ENCODE measurements around the gene FTL.

The FTL gene

DNA sequence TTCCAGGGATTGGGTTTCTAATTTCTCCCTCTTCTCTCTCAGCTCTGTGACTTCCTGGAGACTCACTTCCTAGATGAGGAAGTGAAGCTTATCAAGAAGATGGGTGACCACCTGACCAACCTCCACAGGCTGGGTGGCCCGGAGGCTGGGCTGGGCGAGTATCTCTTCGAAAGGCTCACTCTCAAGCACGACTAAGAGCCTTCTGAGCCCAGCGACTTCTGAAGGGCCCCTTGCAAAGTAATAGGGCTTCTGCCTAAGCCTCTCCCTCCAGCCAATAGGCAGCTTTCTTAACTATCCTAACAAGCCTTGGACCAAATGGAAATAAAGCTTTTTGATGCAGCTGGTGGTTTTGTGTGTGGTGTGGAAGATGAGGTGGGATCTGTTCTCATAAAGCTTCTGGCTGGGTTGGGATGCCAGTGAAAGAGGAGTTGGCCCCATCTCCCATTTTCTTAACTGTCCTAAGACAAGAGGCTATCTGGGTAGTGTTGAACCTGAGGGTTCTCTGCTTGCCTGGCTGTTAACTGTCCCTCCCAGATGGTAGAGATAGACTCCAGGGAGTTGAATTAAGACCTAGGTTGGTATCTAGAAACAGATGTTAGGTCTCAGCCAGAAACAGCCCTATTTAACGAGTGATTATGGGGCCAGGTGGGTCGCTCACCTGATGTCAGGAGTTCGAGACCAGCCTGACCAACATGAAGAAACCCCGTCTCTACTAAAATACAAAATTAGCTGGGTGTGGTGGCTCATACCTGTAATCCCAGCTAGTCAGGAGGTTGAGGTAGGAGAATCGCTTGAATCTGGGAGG lies 1.6 kb downstream of the FTL start:
- no peak for DNase-seq

DNA sequence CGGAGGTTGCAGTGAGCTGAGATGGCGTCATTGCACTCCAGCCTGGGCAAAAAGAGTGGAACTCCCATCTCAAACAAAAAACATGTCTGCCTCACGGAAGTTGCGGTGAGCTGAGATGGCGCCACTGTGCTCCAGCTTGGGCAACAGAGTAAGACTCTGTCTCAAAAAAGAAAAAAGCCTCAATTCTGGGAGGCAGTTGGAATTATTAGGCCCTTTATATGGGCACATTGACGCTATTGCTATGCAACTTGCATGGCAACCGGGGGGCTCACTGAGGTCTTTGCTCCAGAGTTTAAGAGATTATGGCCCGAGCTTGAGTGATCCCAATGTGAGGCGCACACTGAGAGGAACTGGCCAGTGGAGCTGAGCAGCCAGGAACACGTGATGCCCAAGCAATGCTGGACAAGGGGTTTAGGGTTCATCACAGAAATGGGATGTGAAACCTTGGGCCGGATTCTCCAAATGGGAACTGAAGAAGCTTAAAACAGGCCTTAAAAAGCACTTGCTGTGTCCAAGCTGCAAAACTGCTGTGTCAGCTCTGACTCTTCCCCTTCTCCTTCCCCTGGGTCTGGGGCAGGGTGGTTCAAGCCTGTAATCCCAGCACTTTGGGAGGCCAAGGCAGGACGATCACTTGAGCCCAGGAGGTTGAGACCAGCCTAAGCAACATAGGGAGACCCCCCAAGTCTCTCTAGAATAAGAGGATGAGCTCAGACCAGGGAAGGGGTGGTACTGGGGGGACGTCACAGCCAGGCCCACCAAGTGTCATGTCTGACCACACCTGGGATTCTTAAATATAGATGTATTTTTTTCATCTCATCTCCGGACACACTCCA lies 2.5 kb downstream of the FTL start:
- no peak for DNase-seq

DNA sequence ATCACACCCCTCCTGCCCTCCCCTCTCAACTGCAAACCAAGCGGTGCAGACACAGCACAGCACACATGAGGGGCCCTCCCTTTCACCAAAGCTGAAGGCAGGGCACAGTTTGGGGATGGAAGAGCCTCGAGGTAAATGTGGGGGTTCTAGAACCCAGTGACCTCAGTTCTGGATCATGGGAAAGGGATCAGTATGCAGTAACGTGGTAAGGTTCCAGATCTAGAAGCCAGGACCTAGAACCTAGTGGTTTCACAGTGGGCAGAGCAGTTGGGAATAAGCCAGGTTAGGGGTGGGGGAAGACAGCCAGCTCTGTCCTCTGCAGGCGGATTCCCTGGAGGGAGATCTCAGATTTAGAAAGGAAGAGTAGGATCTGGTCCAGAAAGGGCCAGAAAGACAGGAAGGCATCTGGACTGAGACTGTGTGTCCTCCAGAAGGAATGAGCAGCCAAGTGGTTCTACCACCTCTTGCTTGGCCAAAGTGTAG lies 3.1 kb downstream of the FTL start:
- DNase-seq, result no peak

DNA sequence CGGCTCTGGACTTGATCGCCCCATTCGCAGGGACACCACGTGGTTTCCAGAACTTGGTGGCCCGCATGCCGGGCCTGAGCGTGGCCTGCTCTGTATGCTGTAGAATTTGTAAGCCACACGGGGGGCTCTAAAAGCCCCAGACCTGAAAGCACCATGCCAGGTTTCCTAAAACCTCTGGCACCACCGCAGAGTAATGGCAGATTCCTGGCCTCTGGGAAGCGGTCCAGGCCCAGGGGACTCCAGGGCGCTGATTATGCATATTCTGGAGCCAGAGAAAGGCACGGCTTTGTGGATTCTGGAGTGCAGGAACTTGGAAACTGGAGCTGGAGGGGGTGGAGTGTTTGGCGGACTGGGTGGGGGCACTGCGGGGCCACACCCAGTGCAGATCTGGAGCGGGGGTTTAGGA lies 3.7 kb downstream of the FTL start:
- no peak for DNase-seq

DNA sequence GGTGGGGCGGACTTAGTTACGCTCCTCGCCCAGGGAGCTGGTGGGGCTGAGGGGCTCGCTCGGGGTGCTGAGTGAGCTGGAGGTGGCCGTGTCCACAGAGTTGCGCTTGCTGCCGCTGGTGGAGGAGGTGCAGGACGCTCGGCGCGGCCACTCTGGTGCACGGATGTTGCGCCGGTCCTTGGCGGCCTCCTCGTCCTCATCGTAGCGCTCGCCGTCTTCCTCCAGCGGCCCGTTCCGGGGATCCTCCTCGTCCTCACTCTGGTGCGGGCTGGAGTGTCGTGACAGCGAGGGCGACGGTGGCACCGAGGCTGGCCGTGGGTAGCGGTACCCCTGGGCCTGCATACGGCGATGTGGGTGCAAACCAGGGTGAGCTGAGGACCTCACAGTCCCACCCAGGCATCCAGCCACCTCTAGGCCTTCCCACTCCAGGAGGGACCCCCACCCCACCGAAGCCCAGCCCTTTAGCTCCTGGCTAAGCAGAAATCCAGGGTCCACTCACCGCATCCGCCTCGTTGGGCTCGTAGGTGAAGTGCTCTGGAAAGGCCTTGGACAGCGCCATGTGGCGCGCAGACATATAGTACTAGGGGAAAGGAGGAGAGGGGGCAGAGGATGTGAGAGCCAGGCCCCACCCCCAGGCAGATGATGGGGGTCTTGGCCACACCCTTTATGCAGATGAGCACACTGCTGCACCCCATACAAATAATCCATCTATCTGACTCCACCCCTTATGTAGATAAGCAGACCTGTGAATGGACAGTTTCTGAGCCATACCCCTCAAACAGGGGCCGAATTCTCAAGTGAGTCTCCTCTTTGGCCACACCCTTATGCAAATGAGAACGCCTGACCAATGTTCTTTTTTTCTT lies 4.4 kb downstream of the FTL start:
- no peak for DNase-seq

DNA sequence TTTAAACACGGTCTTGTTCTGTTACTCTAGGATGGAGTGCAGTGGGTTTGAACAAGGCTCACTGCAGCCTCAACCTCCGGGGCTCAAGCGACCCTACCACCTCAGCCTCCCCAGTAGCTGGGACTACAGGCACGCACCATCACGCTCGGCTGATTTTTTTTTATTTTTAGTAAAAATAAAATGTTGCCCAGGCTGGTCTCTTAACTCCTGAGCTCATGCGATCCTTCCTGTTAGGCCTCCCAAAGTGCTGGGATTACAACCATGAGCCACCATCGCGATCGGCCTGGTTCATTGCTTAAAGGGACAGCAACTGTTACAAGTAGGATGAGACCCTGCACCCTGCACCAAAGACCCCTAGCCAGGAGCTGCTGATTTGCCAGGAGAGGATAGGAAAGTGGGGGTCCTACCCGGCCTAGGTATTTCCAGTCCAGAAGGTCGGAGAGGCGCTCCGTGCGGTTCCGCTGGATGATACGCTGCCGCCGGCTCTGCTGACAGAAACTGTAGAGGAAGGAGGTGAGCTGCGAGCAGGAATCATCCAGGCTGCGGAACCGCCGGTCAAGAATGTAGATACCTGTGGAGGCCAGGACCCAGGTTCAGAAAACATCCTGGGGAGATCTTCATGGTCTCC lies 5.1 kb downstream of the FTL start:
- no peak for DNase-seq

DNA sequence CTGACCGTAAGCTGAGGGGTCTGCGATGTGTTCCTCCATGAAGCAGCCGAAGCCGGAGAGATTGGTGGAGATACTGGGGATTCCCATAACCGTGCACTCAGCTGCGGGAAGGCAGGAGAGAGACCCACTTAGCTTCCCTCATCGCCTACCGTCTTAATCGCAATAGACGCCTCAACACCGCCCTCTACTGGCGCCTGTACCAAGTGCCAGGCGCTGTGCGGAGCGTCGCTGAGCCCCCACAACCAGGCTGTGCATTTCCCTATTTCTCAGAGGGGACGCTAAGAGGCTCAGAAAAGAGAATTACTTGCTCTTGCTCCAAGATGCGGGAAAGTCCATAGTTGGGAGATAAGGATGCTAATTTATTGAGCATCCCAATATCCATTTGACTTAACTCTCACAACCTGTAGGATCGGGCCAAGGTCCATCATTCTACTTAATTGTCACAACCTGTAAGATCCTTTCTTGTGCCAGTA lies 5.8 kb downstream of the FTL start:
- peak; percentile 78 to 82 for DNase-seq

DNA sequence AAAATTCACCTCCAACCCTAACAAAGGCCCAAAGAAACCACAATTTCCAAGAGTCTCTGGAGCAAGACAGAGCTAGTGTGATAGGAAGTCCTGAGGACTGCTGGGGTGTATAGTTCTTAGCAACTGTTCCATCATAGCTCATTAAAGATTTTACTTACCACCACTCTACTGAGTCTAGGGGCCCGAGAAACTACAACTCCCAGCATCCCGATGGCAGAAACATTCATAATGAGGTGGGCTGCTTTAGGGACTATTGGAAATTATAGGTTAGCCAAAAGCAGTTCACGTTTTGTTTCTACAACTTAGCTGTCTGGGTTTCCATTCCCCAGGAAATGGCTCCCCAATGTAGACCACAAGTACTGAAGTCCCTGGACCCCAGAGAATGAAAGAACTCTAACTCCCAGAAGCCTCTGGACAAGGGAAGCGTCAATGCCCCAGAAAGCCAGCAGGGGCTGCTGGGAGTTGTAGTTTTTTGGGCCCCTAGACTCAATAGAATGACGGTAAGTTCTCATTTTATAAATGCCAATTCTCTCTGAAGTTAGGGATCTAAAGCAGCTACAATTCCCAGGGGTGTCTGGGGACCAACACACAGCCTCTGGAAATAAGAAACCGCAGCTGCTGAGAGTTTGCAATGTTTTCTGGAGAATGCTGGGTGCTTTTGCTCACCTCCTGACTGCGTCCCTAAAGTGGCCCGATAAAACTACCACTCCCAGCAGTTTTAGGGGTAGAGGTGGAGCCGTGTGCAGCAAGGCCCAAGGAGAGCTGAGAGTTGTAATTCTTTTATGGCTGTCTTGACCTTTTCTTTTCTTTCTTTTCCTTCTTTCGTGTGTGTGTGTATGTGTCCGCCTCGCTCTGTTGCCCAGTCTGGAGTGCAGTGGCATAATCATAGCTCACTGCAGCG lies 11.1 kb downstream of the FTL start:
- peak in 1 of 2 experiments; percentile 49 for DNase-seq

DNA sequence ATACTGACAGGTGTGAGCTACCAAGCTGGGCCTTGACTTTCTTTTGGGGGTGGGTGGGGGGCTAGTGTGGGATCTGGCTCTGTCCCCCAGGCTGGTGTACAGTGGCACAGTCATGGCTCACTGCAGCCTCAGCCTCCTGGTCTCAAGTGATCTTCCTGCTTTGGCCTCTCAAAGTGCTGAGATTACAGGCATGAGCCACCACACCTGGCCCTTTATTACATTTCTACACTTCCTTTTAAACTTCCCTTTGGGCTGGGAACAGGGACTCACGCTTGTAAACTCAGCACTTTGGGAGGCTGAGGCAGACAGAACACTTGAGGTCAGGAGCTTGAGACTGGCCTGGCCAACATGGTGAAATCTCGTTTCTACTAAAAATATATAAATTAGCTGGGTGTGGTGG lies 12.0 kb downstream of the FTL start:
- DNase-seq, result no peak

DNA sequence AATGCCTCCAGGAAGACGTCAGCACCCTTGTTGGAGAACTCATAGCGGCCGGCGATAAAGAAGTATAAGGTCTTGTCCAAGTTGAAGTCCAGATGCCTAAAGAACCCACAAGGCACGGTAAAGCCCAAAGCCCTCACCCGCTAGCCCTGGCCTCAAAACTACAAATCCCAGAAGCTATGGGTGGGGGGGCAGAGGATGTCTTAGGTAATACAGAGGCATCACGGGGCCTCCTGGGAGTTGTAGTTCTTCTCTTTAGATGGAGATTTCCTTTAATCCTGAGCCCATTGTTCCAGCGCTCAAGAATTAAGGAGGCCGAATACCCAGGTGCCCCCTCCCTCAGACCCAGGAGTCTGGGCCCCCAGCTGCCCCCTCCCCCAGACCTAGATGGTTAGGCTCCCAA lies 17.2 kb downstream of the FTL start:
- no peak for DNase-seq

DNA sequence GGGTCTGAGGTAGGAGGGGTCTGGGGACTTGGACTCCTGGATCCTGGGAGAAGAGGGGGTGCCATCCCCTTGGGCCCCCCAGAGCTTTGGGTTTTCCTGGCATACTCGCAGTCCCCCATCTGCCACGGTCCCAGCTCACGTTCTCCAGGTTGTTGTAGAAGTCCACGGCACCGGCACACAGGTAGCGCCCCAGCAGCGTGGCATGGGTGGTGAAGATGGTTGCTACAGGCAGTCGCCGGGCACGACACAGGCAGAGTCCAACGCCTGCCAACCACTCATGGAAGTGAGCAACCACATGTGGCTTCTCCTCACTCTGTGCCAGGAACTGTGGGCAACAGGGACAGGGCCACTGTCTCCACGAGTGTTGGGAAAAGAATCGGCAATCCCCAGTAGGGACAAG lies 20.6 kb downstream of the FTL start:
- no peak for DNase-seq

DNA sequence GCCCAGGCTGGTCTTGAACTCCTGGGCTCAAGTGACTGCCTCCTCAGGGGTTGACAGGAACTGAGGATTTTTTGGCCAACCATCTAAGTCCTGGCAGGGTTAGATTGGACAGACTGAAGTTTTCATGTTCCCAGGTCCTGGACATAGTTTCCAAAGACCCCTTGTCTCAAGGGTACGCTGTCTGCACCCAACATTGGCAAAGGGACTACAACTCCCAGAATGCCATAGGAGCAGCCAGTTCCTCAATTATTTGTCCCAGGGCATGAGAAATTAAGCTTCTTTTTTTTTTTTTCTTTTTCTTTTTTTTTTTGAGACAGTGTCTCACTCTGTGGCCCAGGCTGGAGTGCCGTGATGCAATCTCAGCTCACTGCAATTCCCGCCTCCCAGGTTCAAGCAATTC lies 21.1 kb downstream of the FTL start:
- no peak for DNase-seq

DNA sequence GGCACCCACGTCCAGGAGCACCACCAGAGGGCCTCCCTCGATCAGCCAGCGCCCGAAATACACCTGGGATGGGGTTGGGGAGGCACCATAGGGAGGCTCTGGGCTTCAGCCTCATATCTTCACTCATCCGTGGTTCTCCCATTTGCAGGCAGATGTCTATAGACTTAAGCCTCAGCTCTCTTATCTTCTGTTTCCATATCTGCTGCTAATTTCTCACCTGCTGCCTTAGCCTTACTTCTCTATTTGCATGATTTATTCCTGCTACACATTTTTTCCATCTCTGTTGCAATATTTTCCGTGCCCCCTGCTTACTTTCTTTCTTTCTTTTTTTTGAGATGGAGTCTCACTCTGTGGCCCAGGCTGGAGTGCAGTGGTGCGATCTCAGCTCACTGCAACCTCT lies 22.2 kb downstream of the FTL start:
- no peak for DNase-seq

DNA sequence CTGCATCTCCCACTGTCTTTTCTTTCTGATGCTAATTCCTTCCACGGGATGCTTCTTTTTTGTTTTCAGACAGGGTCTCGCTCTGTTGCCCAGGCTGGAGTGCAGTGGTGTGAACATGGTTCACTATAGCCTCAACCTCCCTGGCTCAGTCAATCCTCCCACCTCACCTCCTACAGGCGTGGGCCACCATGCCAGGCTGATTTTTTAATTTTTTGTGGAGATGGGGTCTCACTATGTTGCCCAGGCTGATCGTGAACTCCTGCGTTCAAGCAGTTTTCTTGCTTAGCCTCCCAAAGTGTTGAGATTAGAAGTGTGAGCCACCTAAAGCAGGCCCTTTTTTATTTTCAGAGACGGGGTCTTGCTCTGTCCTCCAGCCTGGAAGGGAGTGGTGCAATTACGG lies 23.2 kb downstream of the FTL start:
- no peak for DNase-seq

DNA sequence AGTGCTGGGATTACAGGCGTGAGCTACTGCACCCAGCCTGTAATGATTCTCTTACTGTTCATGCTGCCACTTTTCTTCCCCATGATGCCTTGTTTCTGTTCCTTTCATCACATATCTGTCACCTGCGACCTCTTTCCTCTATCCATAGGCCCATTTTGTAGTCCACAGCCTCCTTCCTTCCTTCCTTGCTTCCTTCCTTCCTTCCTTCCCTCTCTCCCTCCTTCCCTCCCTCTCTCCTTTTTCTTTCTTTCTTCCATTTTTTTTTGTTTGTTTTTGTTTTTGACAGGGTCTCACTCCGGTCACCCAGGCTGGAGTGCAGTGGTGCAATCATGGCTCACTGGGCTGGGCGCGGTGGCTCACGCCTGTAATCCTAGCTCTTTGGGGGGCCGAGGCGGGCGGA lies 23.8 kb downstream of the FTL start:
- DNase-seq, result no peak

DNA sequence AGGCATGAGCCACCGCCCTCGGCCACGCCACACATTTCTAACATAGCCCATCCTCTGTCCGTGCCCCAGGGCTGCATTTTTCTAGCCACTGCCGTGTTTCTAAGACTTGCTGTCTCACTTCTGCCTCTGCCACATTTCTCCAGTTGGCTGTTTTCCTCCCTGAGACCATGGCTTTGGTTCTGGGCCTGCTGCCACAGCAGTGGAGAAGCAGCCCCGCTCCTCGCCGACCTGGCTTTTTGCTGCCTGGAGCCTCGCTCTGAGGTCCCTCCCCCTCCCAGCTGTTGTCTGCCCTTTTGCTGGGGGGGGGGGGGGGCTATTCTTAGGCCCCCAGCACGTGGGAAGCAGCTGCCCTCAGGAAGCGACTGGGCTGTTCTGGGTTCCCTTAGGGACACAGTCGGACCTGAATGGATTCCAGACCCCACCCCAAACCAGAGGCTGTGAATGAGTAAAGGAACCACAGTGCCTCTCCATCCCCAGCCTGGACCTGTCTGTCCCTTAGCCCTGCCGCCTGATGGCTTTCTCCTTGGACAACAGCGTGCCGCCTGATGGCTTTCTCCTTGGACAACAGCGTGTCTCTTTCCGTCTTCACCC lies 24.7 kb downstream of the FTL start:
- DNase-seq, result no peak

DNA sequence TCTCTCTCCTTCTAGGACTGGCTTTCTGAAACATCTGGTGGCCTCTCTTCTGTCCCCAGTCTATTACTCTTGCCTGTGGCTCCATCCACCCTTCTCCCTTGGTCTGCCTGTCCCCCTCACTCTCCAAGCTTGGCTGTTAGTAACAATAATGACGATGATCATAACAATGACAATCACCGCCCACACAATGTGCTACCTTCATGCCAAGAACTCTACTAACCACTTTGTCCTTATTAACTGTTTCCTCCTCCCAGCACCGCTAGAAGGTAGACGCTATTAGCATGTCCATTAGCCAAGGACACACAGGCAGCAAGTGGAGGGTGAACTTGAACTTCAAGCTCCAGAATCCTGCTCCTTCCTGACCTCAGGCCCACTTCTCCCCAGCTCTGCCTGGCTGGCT lies 25.3 kb downstream of the FTL start:
- DNase-seq, result no peak

DNA sequence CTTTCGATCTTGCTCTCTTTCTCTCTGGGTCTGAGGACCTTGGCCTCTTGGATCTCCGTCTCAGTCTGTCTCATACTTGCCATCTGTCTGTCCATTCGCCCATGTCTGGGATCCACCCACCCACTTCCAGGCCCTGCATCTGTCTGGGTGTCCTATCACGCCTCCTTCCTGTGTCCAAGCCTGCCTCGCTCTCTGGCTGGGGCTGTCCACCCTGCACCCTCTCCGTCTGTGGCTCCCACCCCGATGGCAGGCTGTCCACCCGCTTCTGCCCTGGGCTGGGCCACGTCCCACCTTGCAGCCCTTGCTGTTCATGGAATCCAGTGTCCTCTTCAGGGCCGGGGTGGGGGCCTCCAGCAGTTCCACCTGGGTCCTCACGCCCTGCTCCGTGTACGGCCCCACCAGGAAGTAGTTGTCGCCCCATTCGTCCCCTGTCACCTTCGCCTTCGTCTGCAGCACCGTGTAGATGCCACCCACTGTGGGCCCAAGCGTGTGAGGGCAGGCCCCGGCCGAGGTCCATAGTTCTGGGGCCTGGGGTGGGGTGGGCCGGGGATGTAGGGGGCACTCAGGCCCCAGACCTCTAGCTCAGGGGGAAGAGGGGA lies 26.0 kb downstream of the FTL start:
- no peak for DNase-seq

DNA sequence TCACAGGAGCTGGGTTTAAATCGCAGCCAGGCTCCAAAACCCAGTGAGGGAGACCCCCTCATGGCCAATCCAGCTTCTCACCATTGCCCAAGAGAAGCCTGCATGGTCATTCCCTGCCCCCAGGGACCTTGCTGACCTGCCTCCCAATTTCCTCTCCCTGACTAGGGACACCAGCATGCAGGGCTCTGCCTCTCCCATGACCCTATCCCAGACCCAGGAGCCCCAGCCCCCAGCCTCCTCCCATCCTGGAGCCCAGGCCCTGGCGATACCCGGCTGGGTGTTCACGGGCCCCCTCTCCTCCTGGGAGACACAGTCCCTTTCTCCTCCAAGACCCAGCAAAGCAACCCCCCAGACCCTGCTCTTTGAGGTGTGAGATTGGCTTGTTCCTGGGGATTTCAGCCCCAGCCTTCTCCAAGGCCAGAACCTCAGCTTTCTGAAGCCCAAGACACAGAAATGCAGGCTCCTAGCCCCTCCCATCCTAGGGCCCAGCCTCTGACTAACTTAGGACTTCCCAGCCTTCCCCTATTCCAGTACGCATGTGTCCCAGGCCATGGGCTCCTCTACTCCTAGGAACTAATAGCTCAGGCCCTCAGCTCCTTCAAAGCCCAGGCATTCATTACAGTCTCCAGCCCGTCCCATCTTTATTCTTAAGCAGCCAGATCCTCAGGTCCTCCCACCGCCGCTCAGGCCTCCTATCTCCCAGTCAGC lies 26.9 kb downstream of the FTL start:
- no peak for DNase-seq

DNA sequence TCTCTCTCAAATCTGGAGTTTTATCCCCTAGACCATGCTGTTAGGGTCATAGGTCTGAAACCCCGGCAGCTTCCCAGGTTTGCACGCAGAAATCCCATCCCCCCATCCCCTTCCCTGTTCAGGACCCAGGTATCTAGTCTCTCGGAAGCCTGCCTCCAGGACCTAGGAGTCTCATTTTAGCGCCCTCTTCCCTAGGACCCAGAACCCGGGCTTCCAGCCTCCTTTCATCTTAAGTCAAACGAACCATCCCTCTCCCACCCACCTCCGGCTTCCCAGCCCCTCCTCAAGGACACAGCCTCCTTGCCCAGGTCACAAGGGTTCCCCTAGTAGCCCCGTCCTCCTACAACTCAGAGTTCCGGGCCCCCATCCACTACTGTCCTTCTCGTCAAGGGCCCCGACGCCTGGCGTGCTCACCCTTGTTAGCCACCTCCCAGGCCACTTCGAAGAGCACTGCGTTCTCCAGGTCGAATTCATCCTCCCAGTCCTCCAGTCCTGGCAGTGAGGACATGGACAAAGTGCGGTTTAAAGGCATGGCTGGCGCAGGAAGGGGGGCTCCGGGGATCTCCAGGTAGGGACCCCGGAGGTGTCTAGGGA lies 27.6 kb downstream of the FTL start:
- DNase-seq, result no peak

Data from NCI-H187 (cell line).